Ishikawa (cell line): ENCODE measurements around the gene CTSW.

Experiments
- CEBPB ChIP-seq: IDR thresholded peaks from 2 replicates; pipeline ENCODE4 v1.6.1; 2012
- CREB1 ChIP-seq: IDR thresholded peaks from 2 replicates; pipeline ENCODE4 v1.6.1; 2012; ENCODE audit warnings: low read depth
- EGR1 ChIP-seq: IDR thresholded peaks from 2 replicates; pipeline ENCODE4 v1.6.1; 2012
- EP300 ChIP-seq: IDR thresholded peaks from 2 replicates; pipeline ENCODE4 v1.6.1; 2012; ENCODE audit warnings: borderline replicate concordance
- FOXM1 ChIP-seq: IDR thresholded peaks from 2 replicates; pipeline ENCODE4 v1.6.1; 2012; ENCODE audit warnings: low read depth, borderline replicate concordance
- NFIC ChIP-seq: IDR thresholded peaks from 2 replicates; pipeline ENCODE4 v1.6.1; 2012
- RAD21 ChIP-seq: IDR thresholded peaks from 2 replicates; pipeline ENCODE4 v1.6.1; 2012; ENCODE audit warnings: low read depth
- TAF1 ChIP-seq: IDR thresholded peaks from 2 replicates; pipeline ENCODE4 v1.6.1; 2012; ENCODE audit warnings: low read depth, mild to moderate bottlenecking
- TCF12 ChIP-seq: IDR thresholded peaks from 2 replicates; pipeline ENCODE4 v1.6.1; 2012; ENCODE audit warnings: low read depth
- TEAD4 ChIP-seq: IDR thresholded peaks from 2 replicates; pipeline ENCODE4 v1.6.1; 2012
- YY1 ChIP-seq: IDR thresholded peaks from 2 replicates; pipeline ENCODE4 v1.6.1; 2012; ENCODE audit warnings: low read depth
- ZBTB7A ChIP-seq: IDR thresholded peaks from 2 replicates; pipeline ENCODE4 v1.6.1; 2012; ENCODE audit warnings: low read depth
- TF ChIP-seq, protein P1 (sequence below): IDR thresholded peaks from 2 replicates; pipeline ENCODE4 v1.6.1; 2012
- TF ChIP-seq, protein P2 (sequence below): IDR thresholded peaks from 2 replicates; pipeline ENCODE4 v1.6.1; 2012; ENCODE audit warnings: low read depth, mild to moderate bottlenecking
- TF ChIP-seq, protein P3 (sequence below): IDR thresholded peaks from 2 replicates; pipeline ENCODE4 v1.6.1; 2012

CTSW gene

DNA sequence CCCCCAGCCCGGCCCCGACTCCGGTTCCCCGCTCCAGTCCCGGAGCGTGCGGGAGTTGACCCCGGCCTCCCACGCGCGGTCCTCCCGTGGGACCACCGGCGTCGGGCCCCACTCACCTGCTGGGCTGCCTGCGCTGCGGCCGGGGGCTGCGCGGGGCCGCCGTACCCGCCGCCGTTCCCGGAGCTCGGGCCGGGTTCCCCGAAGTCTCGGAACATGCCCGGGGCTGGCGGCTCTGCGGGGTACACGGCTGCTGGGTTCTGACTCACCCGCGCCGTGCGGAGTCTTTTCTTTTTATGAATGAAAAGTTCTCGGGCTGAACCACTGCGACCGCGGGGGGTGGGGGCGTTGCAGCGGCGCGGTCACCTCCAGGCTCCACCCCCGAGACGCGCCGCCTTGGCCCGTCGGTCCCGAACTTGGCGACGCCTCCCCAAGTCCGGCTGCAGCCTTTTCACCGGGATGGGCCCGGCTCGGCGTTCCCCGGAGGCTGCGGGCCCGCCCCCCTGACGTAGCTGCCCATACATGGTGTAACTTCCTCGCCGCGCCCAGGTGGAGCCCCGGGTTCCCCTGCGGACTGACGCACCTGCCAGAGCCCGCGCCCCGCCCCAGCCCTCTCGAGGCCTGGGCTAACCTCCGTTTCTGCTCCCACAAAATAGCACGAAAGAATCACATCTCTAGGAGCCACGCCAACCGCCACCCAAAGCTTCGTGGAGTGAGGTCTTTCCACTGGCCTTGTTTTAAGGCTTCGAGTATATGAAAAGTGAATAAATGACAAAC is 20.7 kb downstream of the CTSW start, which contains the start of gene FOSL1:
FOSL1 (minus strand) TSS at position 264 of the 774 bp plus-strand sequence; CDS start at position 215, 49 bp downstream.
- no peak for TF ChIP-seq YY1
- TF ChIP-seq CEBPB, result no peak; the same call in 1 of the 2 replicates
- TF ChIP-seq EP300, result peak; percentile 56
- TF ChIP-seq FOXM1, result no peak
- TF ChIP-seq EGR1, result peak; percentile 6; the same call in 1 of the 2 replicates
- TF ChIP-seq, protein P1, sequence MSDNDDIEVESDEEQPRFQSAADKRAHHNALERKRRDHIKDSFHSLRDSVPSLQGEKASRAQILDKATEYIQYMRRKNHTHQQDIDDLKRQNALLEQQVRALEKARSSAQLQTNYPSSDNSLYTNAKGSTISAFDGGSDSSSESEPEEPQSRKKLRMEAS, result peak; percentile 90
- TF ChIP-seq, protein P2, sequence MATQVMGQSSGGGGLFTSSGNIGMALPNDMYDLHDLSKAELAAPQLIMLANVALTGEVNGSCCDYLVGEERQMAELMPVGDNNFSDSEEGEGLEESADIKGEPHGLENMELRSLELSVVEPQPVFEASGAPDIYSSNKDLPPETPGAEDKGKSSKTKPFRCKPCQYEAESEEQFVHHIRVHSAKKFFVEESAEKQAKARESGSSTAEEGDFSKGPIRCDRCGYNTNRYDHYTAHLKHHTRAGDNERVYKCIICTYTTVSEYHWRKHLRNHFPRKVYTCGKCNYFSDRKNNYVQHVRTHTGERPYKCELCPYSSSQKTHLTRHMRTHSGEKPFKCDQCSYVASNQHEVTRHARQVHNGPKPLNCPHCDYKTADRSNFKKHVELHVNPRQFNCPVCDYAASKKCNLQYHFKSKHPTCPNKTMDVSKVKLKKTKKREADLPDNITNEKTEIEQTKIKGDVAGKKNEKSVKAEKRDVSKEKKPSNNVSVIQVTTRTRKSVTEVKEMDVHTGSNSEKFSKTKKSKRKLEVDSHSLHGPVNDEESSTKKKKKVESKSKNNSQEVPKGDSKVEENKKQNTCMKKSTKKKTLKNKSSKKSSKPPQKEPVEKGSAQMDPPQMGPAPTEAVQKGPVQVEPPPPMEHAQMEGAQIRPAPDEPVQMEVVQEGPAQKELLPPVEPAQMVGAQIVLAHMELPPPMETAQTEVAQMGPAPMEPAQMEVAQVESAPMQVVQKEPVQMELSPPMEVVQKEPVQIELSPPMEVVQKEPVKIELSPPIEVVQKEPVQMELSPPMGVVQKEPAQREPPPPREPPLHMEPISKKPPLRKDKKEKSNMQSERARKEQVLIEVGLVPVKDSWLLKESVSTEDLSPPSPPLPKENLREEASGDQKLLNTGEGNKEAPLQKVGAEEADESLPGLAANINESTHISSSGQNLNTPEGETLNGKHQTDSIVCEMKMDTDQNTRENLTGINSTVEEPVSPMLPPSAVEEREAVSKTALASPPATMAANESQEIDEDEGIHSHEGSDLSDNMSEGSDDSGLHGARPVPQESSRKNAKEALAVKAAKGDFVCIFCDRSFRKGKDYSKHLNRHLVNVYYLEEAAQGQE, result no peak
- TF ChIP-seq, protein P3, sequence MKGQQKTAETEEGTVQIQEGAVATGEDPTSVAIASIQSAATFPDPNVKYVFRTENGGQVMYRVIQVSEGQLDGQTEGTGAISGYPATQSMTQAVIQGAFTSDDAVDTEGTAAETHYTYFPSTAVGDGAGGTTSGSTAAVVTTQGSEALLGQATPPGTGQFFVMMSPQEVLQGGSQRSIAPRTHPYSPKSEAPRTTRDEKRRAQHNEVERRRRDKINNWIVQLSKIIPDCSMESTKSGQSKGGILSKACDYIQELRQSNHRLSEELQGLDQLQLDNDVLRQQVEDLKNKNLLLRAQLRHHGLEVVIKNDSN, result no peak
- no peak; the same call in 1 of the 2 replicates for TF ChIP-seq TEAD4
- TF ChIP-seq TAF1, result peak; percentile 65; the same call in 1 of the 2 replicates
- TF ChIP-seq TCF12, result peak; percentile 65; the same call in 1 of the 2 replicates
- peak; percentile 88 for TF ChIP-seq CREB1
- peak; percentile 37; the same call in 1 of the 2 replicates for TF ChIP-seq NFIC
- 0 out of 2 replicates have a peak, but pooled peaks have one; percentile 2 for TF ChIP-seq ZBTB7A
- no peak; the same call in 1 of the 2 replicates for TF ChIP-seq RAD21

DNA sequence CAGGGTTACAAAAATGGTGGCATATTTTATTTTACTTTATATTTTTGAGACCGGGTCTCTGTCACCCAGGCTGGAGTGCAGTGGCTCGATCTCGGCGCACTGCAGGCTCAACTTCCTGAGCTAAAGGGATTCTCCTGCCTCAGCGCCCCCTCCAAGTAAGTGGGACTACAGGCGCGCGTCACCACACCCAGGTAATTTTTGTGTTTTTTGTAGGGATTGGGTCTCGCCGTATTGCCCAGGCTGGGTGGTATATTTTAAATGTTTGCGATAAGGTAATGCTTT is 21.2 kb downstream of the CTSW start:
- TF ChIP-seq CEBPB, result no peak
- TF ChIP-seq, protein P3, result no peak
- no peak for TF ChIP-seq EP300
- no peak for TF ChIP-seq RAD21
- TF ChIP-seq NFIC, result no peak
- TF ChIP-seq EGR1, result no peak
- no peak for TF ChIP-seq TAF1
- TF ChIP-seq, protein P1, result no peak
- no peak for TF ChIP-seq TEAD4

DNA sequence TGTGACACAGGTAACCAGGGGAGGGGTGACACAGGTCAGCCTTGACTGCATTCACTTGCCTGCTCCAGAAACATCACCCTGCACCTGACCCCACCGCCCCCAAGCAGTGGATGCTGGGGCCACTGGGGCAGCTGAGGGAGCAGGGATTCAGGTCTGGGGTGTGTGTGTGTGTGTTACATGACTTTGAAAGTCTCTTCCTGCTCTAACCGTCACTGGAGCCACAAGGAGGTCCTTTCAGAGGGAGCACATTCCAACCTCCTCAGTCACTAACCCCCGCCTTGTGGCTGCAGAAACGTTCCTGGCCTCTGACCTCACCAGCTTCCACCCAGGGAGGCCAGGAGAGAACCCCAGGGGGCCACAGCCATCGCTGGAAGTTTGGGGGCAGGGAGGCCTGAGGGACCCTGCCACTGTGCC is 23.4 kb downstream of the CTSW start:
- TF ChIP-seq, protein P2, result no peak
- TF ChIP-seq YY1 (0 out of 2 replicates have a peak, but pooled peaks have one; percentile 33), TCF12 (peak; percentile 78; the same call in 1 of the 2 replicates), EP300 (peak; percentile 74; the same call in 1 of the 2 replicates), CREB1 (no peak), TEAD4 (peak; percentile 91), FOXM1 (peak; percentile 79)
- TF ChIP-seq, protein P1, result 0 out of 2 replicates have a peak, but pooled peaks have one; percentile 28

DNA sequence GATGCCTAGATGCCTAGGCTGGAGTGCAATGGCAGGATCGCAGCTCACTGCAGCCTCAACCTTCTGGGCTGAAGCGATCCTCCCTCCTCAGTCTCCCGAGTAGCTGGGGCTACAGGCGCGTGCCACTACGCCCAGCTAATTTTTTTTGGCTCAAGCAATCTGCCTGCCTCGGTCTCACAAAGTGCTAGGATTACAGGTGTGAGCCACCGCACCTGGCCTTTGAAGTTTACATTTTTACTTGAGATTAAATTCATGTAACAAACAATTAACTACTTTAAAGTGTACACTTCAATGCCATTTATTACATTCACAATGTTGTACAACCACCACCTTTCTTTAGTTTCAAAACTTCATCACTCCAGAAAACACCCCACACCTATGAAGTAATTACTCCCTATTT is 24.1 kb downstream of the CTSW start:
- TF ChIP-seq, protein P2, result no peak
- TF ChIP-seq ZBTB7A, result no peak
- TF ChIP-seq, protein P3, result no peak
